ENCODE data around the gene PPFIA1. TPM values are rescaled to one million over a fixed set of nuclear protein-coding genes. Genes with fewer than 3 reads are reported as not detected.

PPFIA1 gene
- total and polyA plus RNA-seq, 2 donors (not counting 1 experiment from before 2014, with no cell fraction given) = 38.8 to 39.8 TPM

GRCh38 chr11:70352100-70352499, 81.6 kb downstream of the PPFIA1 start:
- H3K79me2 ChIP-seq (ENCODE audit: control insufficient read depth, insufficient read depth, low read length) = no peaks in the 10 kb centered on the region
- no peaks in the 10 kb centered on the region for H4K20me1 ChIP-seq (ENCODE audit: control insufficient read depth, extremely low read depth, insufficient read depth, low read length)
- H3K9me3 ChIP-seq (ENCODE audit: control insufficient read depth, insufficient read depth, low read depth, low read length) = no peaks in the 10 kb centered on the region
- H3K27ac ChIP-seq (ENCODE audit: insufficient read depth, low read length) = no peak overlapping the region
- H3K36me3 ChIP-seq (ENCODE audit: control insufficient read depth, insufficient read depth, low read length) = peaks cover 11% of the 10 kb centered on the region
- no peak overlapping the region for H3K4me2 ChIP-seq (ENCODE audit: extremely low read depth, insufficient read depth, low read length)
- H3K4me3 ChIP-seq (replicated peaks in 1 of 4; ENCODE audit: control extremely low read depth in 1 of 4, insufficient read depth in 1 of 4, low read depth in 3 of 4, low read length in 4 of 4) = no peak overlapping the region
- no peak overlapping the region for H3K9ac ChIP-seq (ENCODE audit: insufficient read depth, low read length)
- H2AFZ ChIP-seq (ENCODE audit: low read length) = no peak overlapping the region
- no peak for TF ChIP-seq CTCF (conservative IDR thresholded peaks at IDR 0.05 in 1 of 2, IDR thresholded peaks at IDR 0.05 in 1 of 2; ENCODE audit: low read depth in 1 of 2, low read length in 2 of 2)
- no peak for TF ChIP-seq EZH2 (IDR thresholded peaks at IDR 0.05; ENCODE audit: low read length, missing control alignments)
- no peaks in the 10 kb centered on the region for H3K27me3 ChIP-seq (ENCODE audit: control insufficient read depth, insufficient read depth, low read length)
- no peak for DNase-seq (ENCODE audit: low read depth in 2 of 2)
- no peaks in the 10 kb centered on the region for H3K4me1 ChIP-seq (ENCODE audit: control insufficient read depth, extremely low read depth, insufficient read depth, low read length)

GRCh38 chr11:70352601-70353000, 82.1 kb downstream of the PPFIA1 start:
- H3K79me2 ChIP-seq (ENCODE audit: control insufficient read depth, insufficient read depth, low read length) = no peaks in the 10 kb centered on the region
- TF ChIP-seq CTCF (conservative IDR thresholded peaks at IDR 0.05 in 1 of 2, IDR thresholded peaks at IDR 0.05 in 1 of 2; ENCODE audit: low read depth in 1 of 2, low read length in 2 of 2) (no peak), EZH2 (IDR thresholded peaks at IDR 0.05; ENCODE audit: low read length, missing control alignments) (no peak)
- no peak for DNase-seq (ENCODE audit: low read depth in 2 of 2)
- no peaks in the 10 kb centered on the region for H3K27me3 ChIP-seq (ENCODE audit: control insufficient read depth, insufficient read depth, low read length)
- no peaks in the 10 kb centered on the region for H3K9me3 ChIP-seq (ENCODE audit: control insufficient read depth, insufficient read depth, low read depth, low read length)
- H3K27ac ChIP-seq (ENCODE audit: insufficient read depth, low read length) = no peak overlapping the region
- H3K4me2 ChIP-seq (ENCODE audit: extremely low read depth, insufficient read depth, low read length) = no peak overlapping the region
- H2AFZ ChIP-seq (ENCODE audit: low read length) = no peak overlapping the region
- H3K4me3 ChIP-seq (replicated peaks in 1 of 4; ENCODE audit: control extremely low read depth in 1 of 4, insufficient read depth in 1 of 4, low read depth in 3 of 4, low read length in 4 of 4) = no peak overlapping the region
- no peaks in the 10 kb centered on the region for H3K4me1 ChIP-seq (ENCODE audit: control insufficient read depth, extremely low read depth, insufficient read depth, low read length)
- no peaks in the 10 kb centered on the region for H4K20me1 ChIP-seq (ENCODE audit: control insufficient read depth, extremely low read depth, insufficient read depth, low read length)
- H3K36me3 ChIP-seq (ENCODE audit: control insufficient read depth, insufficient read depth, low read length) = peaks cover 11% of the 10 kb centered on the region
- no peak overlapping the region for H3K9ac ChIP-seq (ENCODE audit: insufficient read depth, low read length)

- no peaks in the 10 kb centered on the region for H3K9me3 ChIP-seq (ENCODE audit: control insufficient read depth, insufficient read depth, low read depth, low read length)
- H3K36me3 ChIP-seq (ENCODE audit: control insufficient read depth, insufficient read depth, low read length) = peaks cover 11% of the 10 kb centered on the region
These were observed 82.8 kb downstream of the PPFIA1 start for GRCh38 chr11:70353329-70353728.

More at GRCh38 chr11:70353329-70353728, 82.8 kb downstream of the PPFIA1 start:
- no peaks in the 10 kb centered on the region for H3K27me3 ChIP-seq (ENCODE audit: control insufficient read depth, insufficient read depth, low read length)
- no peaks in the 10 kb centered on the region for H3K4me1 ChIP-seq (ENCODE audit: control insufficient read depth, extremely low read depth, insufficient read depth, low read length)
- H3K9ac ChIP-seq (ENCODE audit: insufficient read depth, low read length) = no peak overlapping the region
- H3K79me2 ChIP-seq (ENCODE audit: control insufficient read depth, insufficient read depth, low read length) = no peaks in the 10 kb centered on the region
- DNase-seq (ENCODE audit: low read depth in 2 of 2) = no peak
- H3K4me2 ChIP-seq (ENCODE audit: extremely low read depth, insufficient read depth, low read length) = no peak overlapping the region
- TF ChIP-seq CTCF (conservative IDR thresholded peaks at IDR 0.05 in 1 of 2, IDR thresholded peaks at IDR 0.05 in 1 of 2; ENCODE audit: low read depth in 1 of 2, low read length in 2 of 2) (no peak), EZH2 (IDR thresholded peaks at IDR 0.05; ENCODE audit: low read length, missing control alignments) (no peak)
- no peak overlapping the region for H3K4me3 ChIP-seq (replicated peaks in 1 of 4; ENCODE audit: control extremely low read depth in 1 of 4, insufficient read depth in 1 of 4, low read depth in 3 of 4, low read length in 4 of 4)
- H3K27ac ChIP-seq (ENCODE audit: insufficient read depth, low read length) = no peak overlapping the region
- H2AFZ ChIP-seq (ENCODE audit: low read length) = no peak overlapping the region
- no peaks in the 10 kb centered on the region for H4K20me1 ChIP-seq (ENCODE audit: control insufficient read depth, extremely low read depth, insufficient read depth, low read length)
